IMR-90 (cell line): Measurements from ENCODE around the gene USP16. TPM values are rescaled to one million over a fixed set of nuclear protein-coding genes. Genes with fewer than 3 reads are reported as not detected.
"Not testable (repeated sequence)": the region's sequence is repeated elsewhere in the genome, so short reads cannot be mapped to it uniquely, and the experiment has no call there.

Experiments
- ATAC-seq: fragments of 200-7000 bp; cut with Tn5 transposase; 2 replicates; pipeline ENCODE4 v1.9.1; 2020; ENCODE audit warnings: low read depth, mild to moderate bottlenecking, moderate library complexity
- BruUV-seq: library from RNA; stranded (reverse); fragments of 400-500 nt; replicated peaks from 2 replicates; lab custom pipeline; 2021; lab: Mats Ljungman, UMichigan
- CTCF ChIA-PET: fragments of 300-600 bp; formaldehyde crosslinking; extraction: SDS; loops from one replicate; lab custom pipeline; 2021; ENCODE audit warnings: antibody characterized with exemption; lab: Yijun Ruan, JAX
- POLR2A ChIA-PET: fragments of 300-600 bp; sonication (Branson Sonifier 250); formaldehyde crosslinking; loops from one replicate; lab custom pipeline; 2022; ENCODE audit warnings: antibody characterized with exemption; ENCODE audit not compliant: unreplicated experiment; lab: Charles Lee
- DNase-seq: peaks from one replicate; pipeline ENCODE4 v3.0.0; 2013
- H2AFZ ChIP-seq: replicated peaks from 2 replicates; pipeline ENCODE3; 2013; ENCODE audit warnings: low read length, mild to moderate bottlenecking; ENCODE audit not compliant: poor library complexity
- H2AK5ac ChIP-seq: 2 replicates; pipeline ENCODE4 v1.6.1; 2013; ENCODE audit warnings: low read depth, low read length, inconsistent platforms
- H2AK9ac ChIP-seq: replicated peaks from 2 replicates; pipeline ENCODE3; 2013; ENCODE audit warnings: mild to moderate bottlenecking, low read depth, low read length, moderate library complexity; ENCODE audit not compliant: poor library complexity
- H2BK120ac ChIP-seq: 2 replicates; pipeline ENCODE4 v1.6.1; 2013; ENCODE audit warnings: low read depth, low read length, inconsistent platforms
- H2BK15ac ChIP-seq: 3 replicates; pipeline ENCODE4 v1.6.1; 2013; ENCODE audit warnings: low read depth, low read length, inconsistent platforms
- H2BK20ac ChIP-seq: 2 replicates; pipeline ENCODE4 v1.6.1; 2013; ENCODE audit warnings: low read depth, mild to moderate bottlenecking, inconsistent platforms, low read length, moderate library complexity
- H2BK5ac ChIP-seq: 2 replicates; pipeline ENCODE4 v1.6.1; 2013; ENCODE audit warnings: mild to moderate bottlenecking, low read depth, low read length, inconsistent platforms; ENCODE audit not compliant: poor library complexity, severe bottlenecking
- H3K14ac ChIP-seq: replicated peaks from 2 replicates; pipeline ENCODE4 v1.6.1; 2013; ENCODE audit warnings: low read depth, low read length, inconsistent platforms
- H3K18ac ChIP-seq: 2 replicates; pipeline ENCODE4 v1.6.1; 2013; ENCODE audit warnings: low read depth, low read length, control low read depth
- H3K23ac ChIP-seq: 2 replicates; pipeline ENCODE4 v1.6.1; 2013; ENCODE audit warnings: low read depth, low read length, inconsistent platforms
- H3K27ac ChIP-seq: 2 replicates; pipeline ENCODE4 v1.5.1; 2013; ENCODE audit warnings: mild to moderate bottlenecking, control low read depth, low read length; ENCODE audit not compliant: insufficient read depth
- H3K27me3 ChIP-seq: 2 replicates; pipeline ENCODE4 v1.6.1; 2013; ENCODE audit warnings: low read length; ENCODE audit not compliant: control insufficient read depth, insufficient read depth
- H3K36me3 ChIP-seq: 2 replicates; pipeline ENCODE4 v1.6.1; 2013; ENCODE audit warnings: low read length, mixed read lengths; ENCODE audit not compliant: control insufficient read depth, insufficient read depth
- H3K4ac ChIP-seq: 2 replicates; pipeline ENCODE4 v1.6.1; 2013; ENCODE audit warnings: low read depth, low read length, inconsistent platforms
- H3K4me1 ChIP-seq: 2 replicates; pipeline ENCODE4 v1.6.1; 2013; ENCODE audit warnings: low read length, mixed read lengths; ENCODE audit not compliant: control insufficient read depth, insufficient read depth
- H3K4me2 ChIP-seq: 2 replicates; pipeline ENCODE4 v1.6.1; 2013; ENCODE audit warnings: low read depth, mild to moderate bottlenecking, control low read depth, low read length, moderate library complexity
- H3K4me3 ChIP-seq: 2 replicates; pipeline ENCODE4 v1.5.1; 2013; ENCODE audit warnings: low read depth, mild to moderate bottlenecking, control low read depth, low read length, moderate library complexity; ENCODE audit not compliant: insufficient read depth
- H3K56ac ChIP-seq: 2 replicates; pipeline ENCODE4 v1.6.1; 2013; ENCODE audit warnings: low read length, inconsistent platforms; ENCODE audit not compliant: insufficient read depth; ENCODE audit errors: extremely low read depth
- H3K79me1 ChIP-seq, 2 experiments: 2 replicates each; pipeline ENCODE4 v1.6.1; 2013; ENCODE audit warnings: low read length in 2 of 2, inconsistent platforms in 1 of 2, low read depth in 1 of 2
- H3K9ac ChIP-seq: 2 replicates; pipeline ENCODE4 v1.6.1; 2013; ENCODE audit warnings: low read depth, low read length, control low read depth
- H3K9me1 ChIP-seq: 2 replicates; pipeline ENCODE4 v1.6.1; 2013; ENCODE audit warnings: low read length, inconsistent platforms; ENCODE audit not compliant: insufficient read depth
- H3K9me3 ChIP-seq: 2 replicates; pipeline ENCODE4 v1.6.1; 2013; ENCODE audit warnings: low read length; ENCODE audit not compliant: control insufficient read depth, insufficient read depth
- H4K20me1 ChIP-seq: 2 replicates; pipeline ENCODE4 v1.6.1; 2013; ENCODE audit warnings: low read length, inconsistent platforms; ENCODE audit not compliant: insufficient read depth
- H4K5ac ChIP-seq: 2 replicates; pipeline ENCODE4 v1.6.1; 2013; ENCODE audit warnings: mild to moderate bottlenecking, low read depth, low read length, control low read depth
- H4K8ac ChIP-seq, 2 experiments: 2 replicates each; pipeline ENCODE4 v1.6.1; 2013; ENCODE audit warnings: low read depth in 2 of 2, low read length in 2 of 2, control low read depth in 1 of 2, inconsistent platforms in 1 of 2
- H4K91ac ChIP-seq: 2 replicates; pipeline ENCODE4 v1.6.1; 2013; ENCODE audit warnings: low read depth, low read length, inconsistent platforms; ENCODE audit not compliant: insufficient read depth
- BHLHE40 ChIP-seq: fragments of 150-350 bp; IDR thresholded peaks from 2 replicates; pipeline ENCODE4 v1.6.1; 2016; ENCODE audit warnings: mild to moderate bottlenecking, low read depth, low read length
- WGBS, 2 experiments: methylation state at CpG; one replicate each; pipeline versions ENCODE4 v1.1.5 to v1.1.7; 2013; ENCODE audit warnings: missing lambda C conversion rate in 2 of 2; ENCODE audit not compliant: insufficient read length in 1 of 2; ENCODE audit errors: extremely low coverage in 2 of 2; 5-methylcytosine and 5-hydroxymethylcytosine counted together
- dilution Hi-C: fragments of 300-500 bp; cut with HindIII; formaldehyde crosslinking; loops from one replicate; pipeline ENCODE4 v1.14.3; 2018; ENCODE audit warnings: low sequenced_read_pairs; ENCODE audit not compliant: unreplicated experiment
- in situ Hi-C: fragments of 300-500 bp; cut with MboI; formaldehyde crosslinking; loops from 3 replicates; pipeline ENCODE4 v1.14.3; 2019; ENCODE audit warnings: low sequenced_read_pairs, inconsistent platforms, mixed read lengths
- intact Hi-C: fragments of 100-400 bp; cut with micrococcal nuclease; formaldehyde crosslinking; loops from 2 replicates; pipeline ENCODE4 v1.10.0; 2022
- polyA plus RNA-seq, 3 experiments: library from polyadenylated mRNA; depleted of rRNA; stranded (reverse); fragments of >200 nt; gene quantifications; 2 replicates each; pipeline ENCODE4 v1.2.3, GENCODE V29; 2012; ENCODE audit warnings: low replicate concordance in 1 of 3
- total RNA-seq: library from RNA; depleted of rRNA; stranded (reverse); fragments of >200 nt; gene quantifications from 2 replicates; pipeline ENCODE4 v1.2.3, GENCODE V29; 2012

The USP16 gene
- total and polyA plus RNA-seq, 2 of the 4 experiments (the other 2 are of a cell fraction) = 15.5 to 28.7 TPM

DNA sequence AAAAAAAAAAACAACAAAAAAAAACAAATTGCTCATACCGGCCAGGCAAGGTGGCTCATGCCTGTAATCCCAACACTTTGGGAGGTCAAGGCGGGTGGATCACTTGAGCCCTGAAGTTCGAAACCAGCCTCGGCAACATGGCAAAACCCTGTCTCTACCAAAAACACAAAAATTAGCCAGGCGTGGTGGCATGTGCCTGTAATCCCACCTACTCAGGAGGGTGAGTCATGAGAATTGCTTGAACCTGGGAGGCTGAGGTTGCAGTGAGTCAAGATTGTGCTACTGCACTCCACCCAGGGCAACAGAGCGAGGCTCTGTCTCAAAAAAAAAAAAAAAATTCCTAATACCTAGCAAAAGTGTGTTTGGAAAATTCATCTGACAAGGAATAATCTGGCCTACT lies 36.3 kb upstream of the USP16 start:
- H3K14ac ChIP-seq, H3K56ac ChIP-seq, H2BK20ac ChIP-seq, H4K5ac ChIP-seq, H4K20me1 ChIP-seq, H3K4ac ChIP-seq, intact Hi-C loops, CTCF ChIA-PET, ATAC-seq, H3K18ac ChIP-seq, H3K9me1 ChIP-seq, H2BK120ac ChIP-seq, H3K27me3 ChIP-seq, H3K4me3 ChIP-seq, POLR2A ChIA-PET, H2AK9ac ChIP-seq, H4K91ac ChIP-seq, H3K9me3 ChIP-seq, BruUV-seq, H3K27ac ChIP-seq, in situ Hi-C loops, H2AFZ ChIP-seq, H4K8ac ChIP-seq, dilution Hi-C loops, H2AK5ac ChIP-seq, H3K36me3 ChIP-seq, H3K4me2 ChIP-seq, H3K4me1 ChIP-seq, H3K23ac ChIP-seq, H3K9ac ChIP-seq, H2BK15ac ChIP-seq: not testable (repeated sequence)
- Histone ChIP-seq H2BK5ac (peak overlapping the region; percentile 37), H3K79me1 (peaks cover 15 to 39% of the 10 kb centered on the region in 2 experiments)
- no CpG with 5 or more reads among the region's 6 CpGs for WGBS, 2 experiments
- peak; percentile 48; the same call in 1 of the 2 replicates for TF ChIP-seq BHLHE40
- DNase-seq = peak; percentile 62
